Measurements from ENCODE around the gene ANKK1. TPM values are rescaled to one million over a fixed set of nuclear protein-coding genes. Genes with fewer than 3 reads are reported as not detected.

ANKK1 gene
- total RNA-seq, 4 donors from 2014 or later, result 0.17 to 0.83 (median 0.29) TPM; not detected in 1

DNA sequence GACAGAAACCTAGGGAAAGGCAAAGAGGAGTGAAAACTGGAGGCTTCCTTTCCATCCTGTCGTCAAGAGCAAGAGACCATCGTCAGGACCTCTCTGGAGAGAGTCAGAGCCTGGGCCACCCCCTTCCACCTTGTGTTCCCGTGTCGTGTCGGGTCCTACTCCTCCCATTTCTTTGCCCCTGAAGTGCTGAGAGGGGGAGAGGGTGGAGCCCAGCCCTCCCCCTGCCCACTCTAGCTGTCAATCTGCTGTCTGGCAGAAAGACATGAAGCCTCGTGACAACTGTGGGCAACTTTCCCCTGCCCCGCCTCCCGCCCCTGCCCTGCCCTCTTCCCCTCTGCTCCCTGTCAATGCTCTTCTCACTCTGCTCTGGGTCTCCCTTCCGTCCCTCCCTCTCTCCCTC lies 20.6 kb downstream of the ANKK1 start:
- no peaks in the 10 kb centered on the region for H3K4me1 ChIP-seq
- DNase-seq (ENCODE audit: extremely low spot score), result no peak
- TF ChIP-seq, protein P1, sequence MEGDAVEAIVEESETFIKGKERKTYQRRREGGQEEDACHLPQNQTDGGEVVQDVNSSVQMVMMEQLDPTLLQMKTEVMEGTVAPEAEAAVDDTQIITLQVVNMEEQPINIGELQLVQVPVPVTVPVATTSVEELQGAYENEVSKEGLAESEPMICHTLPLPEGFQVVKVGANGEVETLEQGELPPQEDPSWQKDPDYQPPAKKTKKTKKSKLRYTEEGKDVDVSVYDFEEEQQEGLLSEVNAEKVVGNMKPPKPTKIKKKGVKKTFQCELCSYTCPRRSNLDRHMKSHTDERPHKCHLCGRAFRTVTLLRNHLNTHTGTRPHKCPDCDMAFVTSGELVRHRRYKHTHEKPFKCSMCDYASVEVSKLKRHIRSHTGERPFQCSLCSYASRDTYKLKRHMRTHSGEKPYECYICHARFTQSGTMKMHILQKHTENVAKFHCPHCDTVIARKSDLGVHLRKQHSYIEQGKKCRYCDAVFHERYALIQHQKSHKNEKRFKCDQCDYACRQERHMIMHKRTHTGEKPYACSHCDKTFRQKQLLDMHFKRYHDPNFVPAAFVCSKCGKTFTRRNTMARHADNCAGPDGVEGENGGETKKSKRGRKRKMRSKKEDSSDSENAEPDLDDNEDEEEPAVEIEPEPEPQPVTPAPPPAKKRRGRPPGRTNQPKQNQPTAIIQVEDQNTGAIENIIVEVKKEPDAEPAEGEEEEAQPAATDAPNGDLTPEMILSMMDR (IDR thresholded peaks at IDR 0.05), result no peak
- no peak for TF ChIP-seq POLR2A (IDR thresholded peaks at IDR 0.05; ENCODE audit: low read depth)
- no peak for TF ChIP-seq EP300 (IDR thresholded peaks at IDR 0.05)
- TF ChIP-seq POLR2AphosphoS5 (IDR thresholded peaks at IDR 0.05), result no peak
- no peaks in the 10 kb centered on the region for H3K27me3 ChIP-seq
- H3K27ac ChIP-seq (replicated peaks in 1 of 4), result no peak overlapping the region
- 68% methylated on average over 8 of the region's 9 CpGs for WGBS
- H3K4me3 ChIP-seq, result no peak overlapping the region
- no peaks in the 10 kb centered on the region for H3K36me3 ChIP-seq
- intact Hi-C loops (cut with DNase I), result no loop called here
- H3K9me3 ChIP-seq, result no peaks in the 10 kb centered on the region

DNA sequence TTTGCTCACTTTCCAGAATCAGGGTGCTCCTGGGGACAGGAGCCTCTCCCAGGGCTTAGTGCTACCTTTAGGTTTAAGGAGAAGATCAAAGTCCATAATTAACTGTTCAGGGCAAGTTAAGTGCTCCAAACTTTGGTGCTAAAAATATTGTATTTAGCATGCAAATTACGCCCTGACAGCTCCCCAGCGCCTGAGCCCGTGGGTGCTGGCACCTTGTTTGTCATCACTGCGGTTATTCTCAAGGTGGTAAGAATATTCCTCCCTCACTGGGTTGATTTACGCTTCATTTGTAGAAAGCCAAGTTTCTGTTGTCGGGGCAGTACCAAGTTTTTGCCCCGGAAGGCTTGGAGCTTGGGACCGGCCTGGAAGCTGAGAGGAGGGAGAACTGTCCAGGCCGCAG lies 21.3 kb downstream of the ANKK1 start:
- Histone ChIP-seq H3K4me1 (no peaks in the 10 kb centered on the region), H3K4me3 (no peak overlapping the region), H3K27ac (replicated peaks in 1 of 4) (no peak overlapping the region), H3K27me3 (no peaks in the 10 kb centered on the region), H3K9me3 (no peaks in the 10 kb centered on the region), H3K36me3 (no peaks in the 10 kb centered on the region)
- 85% methylated on average over 9 of the region's 9 CpGs for WGBS
- intact Hi-C loops (cut with DNase I), result no loop called here
- no peak for TF ChIP-seq EP300 (IDR thresholded peaks at IDR 0.05)
- TF ChIP-seq, protein P1 (IDR thresholded peaks at IDR 0.05), result no peak
- TF ChIP-seq POLR2AphosphoS5 (IDR thresholded peaks at IDR 0.05), result no peak
- no peak for TF ChIP-seq POLR2A (IDR thresholded peaks at IDR 0.05; ENCODE audit: low read depth)
- no peak for DNase-seq (ENCODE audit: extremely low spot score)

DNA sequence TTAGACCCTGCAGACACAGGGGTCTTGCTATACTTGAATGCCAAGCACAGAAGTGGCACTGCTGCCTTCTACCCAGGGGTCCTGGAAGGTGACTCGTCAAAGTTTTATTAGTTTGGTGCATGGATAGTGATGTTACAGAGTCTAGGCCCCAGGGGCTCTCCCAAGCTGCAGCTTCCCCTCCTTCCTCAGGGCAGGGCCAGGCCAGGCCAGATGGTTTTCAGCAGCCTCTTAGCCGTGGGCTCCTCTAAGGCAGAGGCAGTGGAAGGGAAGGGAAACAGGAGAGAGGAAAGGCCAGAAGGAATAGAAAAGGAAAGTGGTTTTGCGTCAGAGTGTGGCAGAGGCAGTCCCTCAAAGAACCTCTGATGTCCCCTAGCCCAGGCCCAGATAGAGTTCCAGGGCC lies 21.9 kb downstream of the ANKK1 start:
- 83% methylated on average over 3 of the region's 3 CpGs for WGBS
- H3K9me3 ChIP-seq, result no peaks in the 10 kb centered on the region
- intact Hi-C loops (cut with DNase I), result no loop called here
- H3K36me3 ChIP-seq, result no peaks in the 10 kb centered on the region
- no peaks in the 10 kb centered on the region for H3K4me1 ChIP-seq
- DNase-seq (ENCODE audit: extremely low spot score), result no peak
- H3K27me3 ChIP-seq, result no peaks in the 10 kb centered on the region
- no peak overlapping the region for H3K4me3 ChIP-seq
- H3K27ac ChIP-seq (replicated peaks in 1 of 4), result no peak overlapping the region
- no peak for TF ChIP-seq POLR2AphosphoS5 (IDR thresholded peaks at IDR 0.05)

DNA sequence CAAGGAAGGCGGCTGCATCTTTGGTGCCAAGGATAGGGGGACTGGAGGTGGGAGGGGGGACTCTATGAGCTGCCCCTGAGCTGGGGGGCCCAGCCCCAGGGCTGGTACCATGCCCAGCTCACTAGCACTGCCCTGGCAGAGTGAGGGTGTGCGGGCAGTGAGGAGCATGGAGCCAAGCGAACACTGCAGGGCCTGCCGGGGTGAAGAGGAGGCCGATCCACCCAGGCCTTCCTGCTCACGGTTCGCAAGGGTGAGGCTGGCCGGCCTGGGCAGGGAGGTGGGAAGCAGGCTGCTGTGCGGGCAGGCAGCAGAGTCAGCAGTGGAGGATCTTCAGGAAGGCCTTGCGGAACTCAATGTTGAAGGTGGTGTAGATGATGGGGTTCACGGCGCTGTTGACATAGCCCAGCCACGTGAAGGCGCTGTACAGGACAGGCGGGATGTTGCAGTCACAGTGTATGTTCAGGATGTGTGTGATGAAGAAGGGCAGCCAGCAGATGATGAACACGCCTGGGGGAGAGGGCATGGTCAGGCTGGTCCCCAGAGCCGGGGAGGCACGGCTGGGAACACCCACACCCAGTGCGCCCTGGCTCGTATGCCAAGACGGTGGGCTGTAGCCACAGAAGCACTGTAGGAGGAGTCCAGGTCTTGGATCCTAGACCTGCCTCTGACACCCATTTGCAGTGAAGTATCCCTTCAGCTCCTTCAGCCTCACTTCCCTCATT lies 23.0 kb downstream of the ANKK1 start:
- H3K9me3 ChIP-seq, result no peaks in the 10 kb centered on the region
- intact Hi-C loops (cut with DNase I), result no loop called here
- H3K4me1 ChIP-seq, result no peaks in the 10 kb centered on the region
- no peak for DNase-seq (ENCODE audit: extremely low spot score)
- H3K4me3 ChIP-seq, result no peak overlapping the region
- TF ChIP-seq, protein P1 (IDR thresholded peaks at IDR 0.05), result no peak
- TF ChIP-seq POLR2A (IDR thresholded peaks at IDR 0.05; ENCODE audit: low read depth) (no peak), EP300 (IDR thresholded peaks at IDR 0.05) (no peak), POLR2AphosphoS5 (IDR thresholded peaks at IDR 0.05) (no peak)
- H3K27me3 ChIP-seq, result no peaks in the 10 kb centered on the region
- WGBS, result 96% methylated on average over 19 of the region's 21 CpGs
- H3K27ac ChIP-seq (replicated peaks in 1 of 4), result no peak overlapping the region
- H3K36me3 ChIP-seq, result no peaks in the 10 kb centered on the region

DNA sequence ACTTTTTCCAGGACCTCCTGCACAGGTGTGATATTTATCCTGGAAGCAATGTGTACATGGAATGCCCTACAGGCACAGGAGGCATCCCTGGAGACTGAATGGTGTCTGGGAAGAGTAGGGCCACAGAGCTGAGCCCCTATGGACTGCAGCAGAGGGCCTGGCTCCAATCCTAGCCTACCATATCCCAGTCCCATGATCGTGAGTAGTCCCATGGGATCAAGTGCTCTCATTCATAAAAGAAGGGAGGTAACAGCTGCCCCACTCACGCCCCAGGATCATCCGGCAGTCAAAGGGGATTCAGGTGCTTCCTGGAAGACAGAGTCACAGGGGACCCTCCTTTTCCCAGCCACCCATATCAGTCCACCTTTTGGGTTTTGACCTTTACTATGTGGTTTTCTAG lies 24.0 kb downstream of the ANKK1 start:
- TF ChIP-seq POLR2AphosphoS5 (IDR thresholded peaks at IDR 0.05), result no peak
- TF ChIP-seq POLR2A (IDR thresholded peaks at IDR 0.05; ENCODE audit: low read depth), result no peak
- no peak for TF ChIP-seq EP300 (IDR thresholded peaks at IDR 0.05)
- TF ChIP-seq, protein P1 (IDR thresholded peaks at IDR 0.05), result no peak
- intact Hi-C loops (cut with DNase I), result no loop called here
- Histone ChIP-seq H3K27me3 (no peaks in the 10 kb centered on the region), H3K4me1 (no peaks in the 10 kb centered on the region), H3K36me3 (no peaks in the 10 kb centered on the region), H3K9me3 (no peaks in the 10 kb centered on the region), H3K4me3 (no peak overlapping the region), H3K27ac (replicated peaks in 1 of 4) (no peak overlapping the region)
- no peak for DNase-seq (ENCODE audit: extremely low spot score)
- 83% methylated on average over 3 of the region's 3 CpGs for WGBS

All from esophagus muscularis mucosa (tissue), 4 donors.